GM21526 (cell line): Measurements from ENCODE around the gene ZNF652.
"Not testable (repeated sequence)": the region's sequence is repeated elsewhere in the genome, so short reads cannot be mapped to it uniquely, and the experiment has no call there.

ENCODE experiments used
- ATAC-seq: cut with Tn5 transposase; IDR thresholded peaks from one replicate; pipeline ENCODE4 v1.9.1; 2021; ENCODE audit warnings: moderate library complexity; ENCODE audit not compliant: unreplicated experiment, low FRiP score

ZNF652 gene

GRCh38 chr17:49361902-49362722, at the start of gene ZNF652:
TSS of gene ZNF652 (minus strand) at chr17:49362250. CDS start at chr17:49317725, 44,525 bp downstream.
- ATAC-seq: peak; percentile 50

- ATAC-seq: no peak
Measured at GRCh38 chr17:49409066-49409465, 47.0 kb upstream of the ZNF652 start.

- ATAC-seq: no peak
Measured at GRCh38 chr17:49407981-49408501, 46.0 kb upstream of the ZNF652 start.

- no peak for ATAC-seq
Measured at GRCh38 chr17:49407086-49407485, 45.0 kb upstream of the ZNF652 start.

- no peak for ATAC-seq
Measured at GRCh38 chr17:49406421-49407061, 44.5 kb upstream of the ZNF652 start.

GRCh38 chr17:49404906-49405305, 42.9 kb upstream of the ZNF652 start:
- no peak for ATAC-seq

GRCh38 chr17:49404361-49404760, 42.3 kb upstream of the ZNF652 start:
- no peak for ATAC-seq

GRCh38 chr17:49403514-49404289, 41.7 kb upstream of the ZNF652 start:
- ATAC-seq: no peak

GRCh38 chr17:49402706-49403105, 40.7 kb upstream of the ZNF652 start:
- ATAC-seq: no peak

GRCh38 chr17:49401971-49402611, 40.0 kb upstream of the ZNF652 start:
- no peak for ATAC-seq

- ATAC-seq: no peak
Measured at GRCh38 chr17:49399995-49400394, 37.9 kb upstream of the ZNF652 start.

- ATAC-seq: no peak
Measured at GRCh38 chr17:49397586-49397985, 35.5 kb upstream of the ZNF652 start.

- no peak for ATAC-seq
Measured at GRCh38 chr17:49393491-49394255, 31.6 kb upstream of the ZNF652 start.

GRCh38 chr17:49390548-49391324, 28.7 kb upstream of the ZNF652 start:
- ATAC-seq: no peak

GRCh38 chr17:49389514-49390347, 27.7 kb upstream of the ZNF652 start:
- ATAC-seq: not testable (repeated sequence)

GRCh38 chr17:49388692-49389513, 26.9 kb upstream of the ZNF652 start:
- ATAC-seq: no peak

GRCh38 chr17:49388290-49388640, 26.2 kb upstream of the ZNF652 start:
- ATAC-seq: no peak
